ENCODE data around the gene RAB7B. TPM values are rescaled to one million over a fixed set of nuclear protein-coding genes. Genes with fewer than 3 reads are reported as not detected.

The RAB7B gene
- total RNA-seq, 1 donor from 2014 or later, result 0.82 TPM

- Mint-ChIP-seq H3K36me3 (no peaks in the 10 kb centered on the region), H3K9me3 (peaks cover 7% of the 10 kb centered on the region), H3K4me3 (no peak overlapping the region), H3K27me3 (peaks cover 7% of the 10 kb centered on the region), H3K4me1 (ENCODE audit: unreplicated experiment) (peaks cover 43% of the 10 kb centered on the region), H3K27ac (no peak overlapping the region)
- no peak for DNase-seq (ENCODE audit: extremely low spot score, unreplicated experiment)
- TF ChIP-seq CTCF (conservative IDR thresholded peaks at IDR 0.05), result no peak
Observed at GRCh38 chr1:205980237-205980870, 22.8 kb downstream of the RAB7B start.

GRCh38 chr1:205979301-205979700, 23.9 kb downstream of the RAB7B start:
- DNase-seq (ENCODE audit: extremely low spot score, unreplicated experiment), result no peak
- no peak for TF ChIP-seq CTCF (conservative IDR thresholded peaks at IDR 0.05)
- no peaks in the 10 kb centered on the region for H3K36me3 Mint-ChIP-seq
- H3K9me3 Mint-ChIP-seq, result peaks cover 7% of the 10 kb centered on the region
- H3K4me1 Mint-ChIP-seq (ENCODE audit: unreplicated experiment), result peaks cover 40% of the 10 kb centered on the region
- H3K4me3 Mint-ChIP-seq, result no peak overlapping the region
- peaks cover 7% of the 10 kb centered on the region for H3K27me3 Mint-ChIP-seq
- H3K27ac Mint-ChIP-seq, result no peak overlapping the region

- no peak for TF ChIP-seq CTCF (conservative IDR thresholded peaks at IDR 0.05)
- H3K27ac Mint-ChIP-seq, result no peak overlapping the region
- peaks cover 7% of the 10 kb centered on the region for H3K9me3 Mint-ChIP-seq
- peaks cover 11% of the 10 kb centered on the region for H3K27me3 Mint-ChIP-seq
- no peaks in the 10 kb centered on the region for H3K36me3 Mint-ChIP-seq
- H3K4me3 Mint-ChIP-seq, result no peak overlapping the region
- peaks cover 33% of the 10 kb centered on the region for H3K4me1 Mint-ChIP-seq (ENCODE audit: unreplicated experiment)
- DNase-seq (ENCODE audit: extremely low spot score, unreplicated experiment), result no peak
Observed at GRCh38 chr1:205978676-205979075, 24.5 kb downstream of the RAB7B start.

- peak; percentile 80 for DNase-seq (ENCODE audit: extremely low spot score, unreplicated experiment)
- Mint-ChIP-seq H3K36me3 (no peaks in the 10 kb centered on the region), H3K4me3 (no peak overlapping the region), H3K9me3 (peaks cover 7% of the 10 kb centered on the region), H3K27me3 (peaks cover 20% of the 10 kb centered on the region), H3K4me1 (ENCODE audit: unreplicated experiment) (peaks cover 27% of the 10 kb centered on the region), H3K27ac (peak overlapping the region; percentile 23)
- peak; percentile 99 for TF ChIP-seq CTCF (conservative IDR thresholded peaks at IDR 0.05)
Observed at GRCh38 chr1:205977402-205978014, 25.7 kb downstream of the RAB7B start.

GRCh38 chr1:205976708-205977401, 26.3 kb downstream of the RAB7B start:
- Mint-ChIP-seq H3K4me3 (no peak overlapping the region), H3K9me3 (peaks cover 1% of the 10 kb centered on the region), H3K27ac (peak overlapping the region; percentile 34), H3K36me3 (no peaks in the 10 kb centered on the region), H3K4me1 (ENCODE audit: unreplicated experiment) (peaks cover 21% of the 10 kb centered on the region), H3K27me3 (peaks cover 20% of the 10 kb centered on the region)
- TF ChIP-seq CTCF (conservative IDR thresholded peaks at IDR 0.05), result no peak
- no peak for DNase-seq (ENCODE audit: extremely low spot score, unreplicated experiment)

Measured in type B pancreatic cell (in vitro differentiated cells).